H1 (cell line): ENCODE results near the gene SLC25A47. TPM values are rescaled to one million over a fixed set of nuclear protein-coding genes. Genes with fewer than 3 reads are reported as not detected.

Source experiments
- JUN ChIP-seq: IDR thresholded peaks from 2 replicates; pipeline ENCODE4 v1.6.1; 2011; ENCODE audit warnings: low read depth, mild to moderate bottlenecking, improper control_type of control experiment, low read length
- JUND ChIP-seq: IDR thresholded peaks from 2 replicates; pipeline ENCODE4 v1.6.1; 2011; ENCODE audit warnings: mild to moderate bottlenecking, improper control_type of control experiment, low read length
- KDM4A ChIP-seq: IDR thresholded peaks from one replicate; pipeline ENCODE4 v1.7.1; 2012; ENCODE audit warnings: low read depth, mild to moderate bottlenecking, moderate library complexity, low read length, inconsistent platforms; ENCODE audit not compliant: severe bottlenecking
- RXRA ChIP-seq: IDR thresholded peaks from 2 replicates; pipeline ENCODE4 v1.6.1; 2011; ENCODE audit warnings: low read depth, mild to moderate bottlenecking, low read length, moderate library complexity; ENCODE audit not compliant: insufficient read depth
- SIN3A ChIP-seq, 2 experiments: IDR thresholded peaks in 1 of 2; conservative IDR thresholded peaks in 1 of 2; 2 replicates each; pipeline ENCODE4 v1.6.1; 2011 to 2012; ENCODE audit warnings: low read length in 2 of 2, improper control_type of control experiment in 1 of 2, low read depth in 1 of 2, mild to moderate bottlenecking in 1 of 2
- TAF1 ChIP-seq: IDR thresholded peaks from 2 replicates; pipeline ENCODE4 v1.6.1; 2011; ENCODE audit warnings: mild to moderate bottlenecking, low read depth, low read length
- TAF7 ChIP-seq: optimal IDR thresholded peaks from 2 replicates; pipeline ENCODE3; 2011; ENCODE audit warnings: low read depth, mild to moderate bottlenecking, inconsistent platforms, low read length, moderate library complexity, borderline replicate concordance
- TCF12 ChIP-seq: IDR thresholded peaks from 2 replicates; pipeline ENCODE4 v1.6.1; 2011; ENCODE audit warnings: low read depth, mild to moderate bottlenecking, low read length
- polyA plus RNA-seq, 7 experiments: library from polyadenylated mRNA; depleted of rRNA in 3 of 7; stranded (reverse) in 5 of 7; unstranded in 2 of 7; fragments of >200 nt in 5 of 7; fragments of 200-250 nt in 2 of 7; gene quantifications; 1 replicate in 5 of 7; 2 replicates in 1 of 7; 4 replicates in 1 of 7; pipeline versions ENCODE4 v1.2.1 to v1.2.3, GENCODE V29; 2011 to 2013; ENCODE audit warnings: missing spikeins in 2 of 7, mixed read lengths in 2 of 7
- total RNA-seq: library from RNA; stranded (reverse); fragmentation: NEBNext Ultra II Directional; extraction: Animal tissue kit (Norgen Biotek cat#: 25700); gene quantifications from 2 replicates; pipeline ENCODE4 v1.2.1, GENCODE V29; 2021
- TF ChIP-seq, protein P1 (sequence below): fragments of 300-600 bp; sonication (generic); IDR thresholded peaks from 2 replicates; pipeline ENCODE4 v1.7.1; 2012; ENCODE audit warnings: low read length, moderate library complexity, mild to moderate bottlenecking, inconsistent platforms; ENCODE audit not compliant: insufficient replicate concordance

The SLC25A47 gene
- total and polyA plus RNA-seq, 2 of the 8 experiments (the other 6 are each of a cell fraction or from before 2014, with no cell fraction given): not detected

DNA sequence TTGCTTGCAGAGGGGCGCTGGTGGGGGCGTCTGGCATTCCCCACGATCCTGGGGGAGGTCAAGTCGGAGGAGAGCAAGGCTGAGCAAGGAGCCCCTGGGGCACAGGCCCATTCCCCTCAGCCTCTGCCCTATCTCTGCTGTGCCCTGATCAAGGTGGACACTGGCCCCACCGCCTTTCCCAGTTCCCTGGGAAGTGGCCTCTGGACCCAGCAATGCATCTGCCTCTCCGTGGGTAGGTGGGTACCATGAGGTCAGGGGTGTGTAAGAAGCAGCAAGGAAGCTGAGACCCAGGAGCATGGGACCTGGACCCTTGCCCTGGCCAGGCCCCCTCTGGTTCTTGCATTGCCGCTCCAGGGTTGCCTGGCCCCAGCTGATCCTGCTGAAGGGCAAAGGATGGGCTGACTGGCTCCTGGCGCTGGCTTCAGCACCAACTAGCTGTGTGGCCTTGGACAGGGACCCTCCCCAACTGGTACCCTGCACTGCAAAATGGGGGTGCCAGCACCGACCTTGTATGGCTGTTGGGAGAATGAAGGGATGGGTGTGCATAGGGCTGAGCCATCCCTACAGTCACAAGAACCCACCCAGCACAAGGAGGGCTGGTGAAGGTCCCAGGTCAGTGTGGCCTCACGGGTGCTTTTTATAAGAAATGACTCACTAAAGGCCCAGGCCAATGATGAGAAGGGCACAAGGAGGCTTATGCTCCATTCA, 36.5 kb upstream of the SLC25A47 start (continued):
- TF ChIP-seq, protein P1, sequence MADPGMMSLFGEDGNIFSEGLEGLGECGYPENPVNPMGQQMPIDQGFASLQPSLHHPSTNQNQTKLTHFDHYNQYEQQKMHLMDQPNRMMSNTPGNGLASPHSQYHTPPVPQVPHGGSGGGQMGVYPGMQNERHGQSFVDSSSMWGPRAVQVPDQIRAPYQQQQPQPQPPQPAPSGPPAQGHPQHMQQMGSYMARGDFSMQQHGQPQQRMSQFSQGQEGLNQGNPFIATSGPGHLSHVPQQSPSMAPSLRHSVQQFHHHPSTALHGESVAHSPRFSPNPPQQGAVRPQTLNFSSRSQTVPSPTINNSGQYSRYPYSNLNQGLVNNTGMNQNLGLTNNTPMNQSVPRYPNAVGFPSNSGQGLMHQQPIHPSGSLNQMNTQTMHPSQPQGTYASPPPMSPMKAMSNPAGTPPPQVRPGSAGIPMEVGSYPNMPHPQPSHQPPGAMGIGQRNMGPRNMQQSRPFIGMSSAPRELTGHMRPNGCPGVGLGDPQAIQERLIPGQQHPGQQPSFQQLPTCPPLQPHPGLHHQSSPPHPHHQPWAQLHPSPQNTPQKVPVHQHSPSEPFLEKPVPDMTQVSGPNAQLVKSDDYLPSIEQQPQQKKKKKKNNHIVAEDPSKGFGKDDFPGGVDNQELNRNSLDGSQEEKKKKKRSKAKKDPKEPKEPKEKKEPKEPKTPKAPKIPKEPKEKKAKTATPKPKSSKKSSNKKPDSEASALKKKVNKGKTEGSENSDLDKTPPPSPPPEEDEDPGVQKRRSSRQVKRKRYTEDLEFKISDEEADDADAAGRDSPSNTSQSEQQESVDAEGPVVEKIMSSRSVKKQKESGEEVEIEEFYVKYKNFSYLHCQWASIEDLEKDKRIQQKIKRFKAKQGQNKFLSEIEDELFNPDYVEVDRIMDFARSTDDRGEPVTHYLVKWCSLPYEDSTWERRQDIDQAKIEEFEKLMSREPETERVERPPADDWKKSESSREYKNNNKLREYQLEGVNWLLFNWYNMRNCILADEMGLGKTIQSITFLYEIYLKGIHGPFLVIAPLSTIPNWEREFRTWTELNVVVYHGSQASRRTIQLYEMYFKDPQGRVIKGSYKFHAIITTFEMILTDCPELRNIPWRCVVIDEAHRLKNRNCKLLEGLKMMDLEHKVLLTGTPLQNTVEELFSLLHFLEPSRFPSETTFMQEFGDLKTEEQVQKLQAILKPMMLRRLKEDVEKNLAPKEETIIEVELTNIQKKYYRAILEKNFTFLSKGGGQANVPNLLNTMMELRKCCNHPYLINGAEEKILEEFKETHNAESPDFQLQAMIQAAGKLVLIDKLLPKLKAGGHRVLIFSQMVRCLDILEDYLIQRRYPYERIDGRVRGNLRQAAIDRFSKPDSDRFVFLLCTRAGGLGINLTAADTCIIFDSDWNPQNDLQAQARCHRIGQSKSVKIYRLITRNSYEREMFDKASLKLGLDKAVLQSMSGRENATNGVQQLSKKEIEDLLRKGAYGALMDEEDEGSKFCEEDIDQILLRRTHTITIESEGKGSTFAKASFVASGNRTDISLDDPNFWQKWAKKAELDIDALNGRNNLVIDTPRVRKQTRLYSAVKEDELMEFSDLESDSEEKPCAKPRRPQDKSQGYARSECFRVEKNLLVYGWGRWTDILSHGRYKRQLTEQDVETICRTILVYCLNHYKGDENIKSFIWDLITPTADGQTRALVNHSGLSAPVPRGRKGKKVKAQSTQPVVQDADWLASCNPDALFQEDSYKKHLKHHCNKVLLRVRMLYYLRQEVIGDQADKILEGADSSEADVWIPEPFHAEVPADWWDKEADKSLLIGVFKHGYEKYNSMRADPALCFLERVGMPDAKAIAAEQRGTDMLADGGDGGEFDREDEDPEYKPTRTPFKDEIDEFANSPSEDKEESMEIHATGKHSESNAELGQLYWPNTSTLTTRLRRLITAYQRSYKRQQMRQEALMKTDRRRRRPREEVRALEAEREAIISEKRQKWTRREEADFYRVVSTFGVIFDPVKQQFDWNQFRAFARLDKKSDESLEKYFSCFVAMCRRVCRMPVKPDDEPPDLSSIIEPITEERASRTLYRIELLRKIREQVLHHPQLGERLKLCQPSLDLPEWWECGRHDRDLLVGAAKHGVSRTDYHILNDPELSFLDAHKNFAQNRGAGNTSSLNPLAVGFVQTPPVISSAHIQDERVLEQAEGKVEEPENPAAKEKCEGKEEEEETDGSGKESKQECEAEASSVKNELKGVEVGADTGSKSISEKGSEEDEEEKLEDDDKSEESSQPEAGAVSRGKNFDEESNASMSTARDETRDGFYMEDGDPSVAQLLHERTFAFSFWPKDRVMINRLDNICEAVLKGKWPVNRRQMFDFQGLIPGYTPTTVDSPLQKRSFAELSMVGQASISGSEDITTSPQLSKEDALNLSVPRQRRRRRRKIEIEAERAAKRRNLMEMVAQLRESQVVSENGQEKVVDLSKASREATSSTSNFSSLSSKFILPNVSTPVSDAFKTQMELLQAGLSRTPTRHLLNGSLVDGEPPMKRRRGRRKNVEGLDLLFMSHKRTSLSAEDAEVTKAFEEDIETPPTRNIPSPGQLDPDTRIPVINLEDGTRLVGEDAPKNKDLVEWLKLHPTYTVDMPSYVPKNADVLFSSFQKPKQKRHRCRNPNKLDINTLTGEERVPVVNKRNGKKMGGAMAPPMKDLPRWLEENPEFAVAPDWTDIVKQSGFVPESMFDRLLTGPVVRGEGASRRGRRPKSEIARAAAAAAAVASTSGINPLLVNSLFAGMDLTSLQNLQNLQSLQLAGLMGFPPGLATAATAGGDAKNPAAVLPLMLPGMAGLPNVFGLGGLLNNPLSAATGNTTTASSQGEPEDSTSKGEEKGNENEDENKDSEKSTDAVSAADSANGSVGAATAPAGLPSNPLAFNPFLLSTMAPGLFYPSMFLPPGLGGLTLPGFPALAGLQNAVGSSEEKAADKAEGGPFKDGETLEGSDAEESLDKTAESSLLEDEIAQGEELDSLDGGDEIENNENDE: no peak
- TF ChIP-seq TAF7 (no peak), RXRA (no peak), TAF1 (no peak), JUND (no peak), SIN3A (conservative IDR thresholded peaks at IDR 0.05 in 1 of 2, IDR thresholded peaks at IDR 0.05 in 1 of 2; ENCODE audit: low read depth in 1 of 2, low read length in 2 of 2) (no peak), KDM4A (no peak), TCF12 (no peak), JUN (no peak)
- TF ChIP-seq, all 59 proteins: peak for 0
